ENCODE results near the gene NADK2. TPM values are rescaled to one million over a fixed set of nuclear protein-coding genes. Genes with fewer than 3 reads are reported as not detected.
"Not testable (repeated sequence)": the region's sequence is repeated elsewhere in the genome, so short reads cannot be mapped to it uniquely, and the experiment has no call there.

NADK2 gene
- total RNA-seq, 2 donors from 2014 or later: 10.4 to 12.0 TPM

DNA sequence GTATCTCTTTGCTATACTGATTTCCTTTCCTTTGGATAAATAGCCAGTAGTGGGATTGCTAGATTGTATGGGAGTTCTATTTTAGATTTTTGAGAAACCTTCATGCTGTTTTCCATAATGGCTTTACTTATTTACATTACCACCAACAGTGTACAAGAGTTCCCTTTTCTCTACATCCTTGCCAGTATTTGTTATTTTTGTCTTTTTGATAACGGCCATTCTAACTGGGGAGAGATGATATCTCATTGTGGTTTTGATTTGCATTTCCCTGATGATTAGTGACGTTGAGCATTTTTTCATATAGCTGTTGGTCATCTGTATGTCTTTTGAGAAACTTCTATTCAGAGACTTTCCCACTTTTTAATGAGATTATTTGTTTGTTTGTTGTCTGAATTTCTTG is 25.8 kb downstream of the NADK2 start:
- H3K9me3 ChIP-seq (ENCODE audit: control insufficient read depth, low read length, poor library complexity, severe bottlenecking): no peaks in the 10 kb centered on the region
- Mint-ChIP-seq H3K4me1 (no peaks in the 10 kb centered on the region), H3K27me3 (no peaks in the 10 kb centered on the region), H3K4me3 (no peak overlapping the region), H3K27ac (no peak overlapping the region), H3K36me3 (ENCODE audit: low read depth) (peaks cover 10% of the 10 kb centered on the region)
- DNase-seq: no peak
- ATAC-seq: no peak

DNA sequence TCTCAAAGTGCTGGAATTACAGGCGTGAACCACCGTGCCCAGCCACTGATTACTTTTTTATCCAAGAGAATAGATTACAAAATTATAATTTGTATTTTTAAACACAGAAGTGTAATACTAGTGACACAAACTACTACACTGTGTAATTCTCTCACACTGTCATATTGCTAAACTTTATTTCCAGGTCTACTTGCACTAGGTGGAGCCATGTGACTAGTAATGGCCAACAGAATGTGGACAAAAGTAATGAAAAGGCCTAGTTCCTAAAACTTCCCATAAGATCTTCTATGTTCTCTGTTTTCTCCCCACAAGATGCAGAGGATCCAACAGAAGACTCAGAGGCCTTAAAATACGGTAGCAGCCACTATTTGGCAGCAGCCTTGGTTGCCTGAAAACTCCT is 27.3 kb downstream of the NADK2 start:
- Mint-ChIP-seq H3K27ac (no peak overlapping the region), H3K36me3 (ENCODE audit: low read depth) (peaks cover 8% of the 10 kb centered on the region), H3K4me3 (no peak overlapping the region), H3K4me1 (no peaks in the 10 kb centered on the region), H3K27me3 (no peaks in the 10 kb centered on the region)
- DNase-seq: no peak
- no peaks in the 10 kb centered on the region for H3K9me3 ChIP-seq (ENCODE audit: control insufficient read depth, low read length, poor library complexity, severe bottlenecking)
- ATAC-seq: no peak

DNA sequence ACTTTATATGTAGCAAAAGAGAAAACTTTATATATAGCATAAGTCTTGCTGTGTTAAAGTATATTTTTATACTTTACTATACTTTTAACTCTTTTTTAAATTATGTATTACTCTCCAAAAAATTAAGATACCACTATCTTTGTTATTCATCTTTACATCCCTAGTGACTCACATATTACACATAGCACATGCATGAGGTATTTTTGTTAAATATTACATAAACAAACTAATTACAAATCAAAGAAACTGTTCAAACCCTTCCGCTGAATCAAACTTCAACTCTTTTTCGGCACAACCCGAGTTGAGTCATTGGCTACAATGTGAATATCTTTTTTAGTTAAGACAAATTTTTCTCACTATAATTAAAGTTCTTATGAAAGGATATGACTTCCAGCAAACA is 32.1 kb downstream of the NADK2 start:
- no peak for ATAC-seq
- peaks cover 12% of the 10 kb centered on the region for H3K36me3 Mint-ChIP-seq (ENCODE audit: low read depth)

DNA sequence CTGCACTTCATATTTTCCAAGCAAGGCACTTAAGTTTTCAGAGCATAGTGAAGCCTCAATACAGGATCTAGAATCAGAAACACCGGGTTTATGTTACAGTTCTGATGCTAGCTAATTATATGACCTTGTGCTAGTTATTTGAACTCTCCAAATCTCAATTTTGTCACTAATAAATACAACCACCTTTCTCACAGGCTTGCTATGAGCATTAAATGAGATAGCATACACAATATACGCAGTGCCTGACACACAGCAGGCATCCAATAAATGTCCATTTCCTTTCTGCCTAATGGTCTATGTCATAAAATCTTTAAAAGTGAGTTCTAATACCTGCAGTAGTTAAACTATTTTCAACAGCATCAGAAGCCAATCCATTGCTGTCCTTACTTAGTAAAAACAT is 32.9 kb downstream of the NADK2 start:
- H3K27ac Mint-ChIP-seq: no peak overlapping the region
- DNase-seq (no peak), ATAC-seq (no peak)
- peaks cover 2% of the 10 kb centered on the region for H3K4me1 Mint-ChIP-seq
- H3K36me3 Mint-ChIP-seq (ENCODE audit: low read depth): peaks cover 12% of the 10 kb centered on the region
- no peaks in the 10 kb centered on the region for H3K27me3 Mint-ChIP-seq
- H3K9me3 ChIP-seq (ENCODE audit: control insufficient read depth, low read length, poor library complexity, severe bottlenecking): no peaks in the 10 kb centered on the region
- no peak overlapping the region for H3K4me3 Mint-ChIP-seq

More for the DNA sequence above, 32.1 kb downstream of the NADK2 start:
- Mint-ChIP-seq H3K27ac (no peak overlapping the region), H3K4me1 (peaks cover 2% of the 10 kb centered on the region), H3K27me3 (no peaks in the 10 kb centered on the region), H3K4me3 (no peak overlapping the region)
- H3K9me3 ChIP-seq (ENCODE audit: control insufficient read depth, low read length, poor library complexity, severe bottlenecking): no peaks in the 10 kb centered on the region
- DNase-seq: no peak

DNA sequence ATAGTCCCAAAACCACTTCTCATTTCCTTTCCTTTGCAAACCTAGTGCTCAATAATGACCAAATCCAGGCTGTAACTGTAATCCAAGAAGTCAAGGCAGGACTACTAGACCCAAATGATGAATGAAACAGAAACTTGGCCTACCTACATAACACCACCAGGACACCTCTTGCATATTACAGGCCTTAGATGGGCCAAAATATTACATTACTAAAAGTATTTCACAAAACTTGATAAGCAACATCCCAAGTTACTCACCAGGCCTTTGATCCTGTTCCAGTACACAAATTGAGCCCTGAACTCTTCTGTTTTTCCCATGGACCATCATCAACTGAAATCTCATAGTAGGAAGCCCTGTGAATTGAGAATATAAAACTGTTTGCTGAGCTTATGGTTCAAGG is 34.8 kb downstream of the NADK2 start:
- DNase-seq (no peak), ATAC-seq (no peak)
- H3K4me3 Mint-ChIP-seq: no peak overlapping the region
- H3K27me3 Mint-ChIP-seq: no peaks in the 10 kb centered on the region
- H3K27ac Mint-ChIP-seq: no peak overlapping the region
- H3K4me1 Mint-ChIP-seq: peaks cover 5% of the 10 kb centered on the region
- H3K36me3 Mint-ChIP-seq (ENCODE audit: low read depth): peaks cover 8% of the 10 kb centered on the region
- H3K9me3 ChIP-seq (ENCODE audit: control insufficient read depth, low read length, poor library complexity, severe bottlenecking): no peaks in the 10 kb centered on the region

DNA sequence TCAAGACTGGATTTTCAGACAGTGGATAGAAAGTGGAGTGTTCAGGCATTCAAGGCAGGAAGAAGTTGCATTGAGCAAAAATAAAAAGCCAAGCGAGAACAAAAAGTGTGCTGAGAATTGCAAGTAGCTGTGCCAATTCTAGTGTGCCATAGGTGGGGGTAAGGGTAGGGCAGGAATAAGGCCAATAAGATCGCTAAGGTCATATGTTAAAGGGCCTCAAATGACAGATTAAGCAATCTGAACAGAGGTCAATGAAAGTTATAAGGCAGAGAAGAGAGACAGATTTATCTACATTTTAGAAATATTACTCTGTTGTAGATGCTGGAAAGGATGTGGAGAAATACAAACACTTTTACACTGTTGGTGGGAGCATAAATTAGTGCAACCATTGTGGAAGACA is 36.4 kb downstream of the NADK2 start:
- Mint-ChIP-seq H3K4me3 (no peak overlapping the region), H3K36me3 (ENCODE audit: low read depth) (peaks cover 8% of the 10 kb centered on the region), H3K27me3 (no peaks in the 10 kb centered on the region), H3K4me1 (peaks cover 5% of the 10 kb centered on the region), H3K27ac (no peak overlapping the region)
- DNase-seq (no peak), ATAC-seq (no peak)
- H3K9me3 ChIP-seq (ENCODE audit: control insufficient read depth, low read length, poor library complexity, severe bottlenecking): no peaks in the 10 kb centered on the region

DNA sequence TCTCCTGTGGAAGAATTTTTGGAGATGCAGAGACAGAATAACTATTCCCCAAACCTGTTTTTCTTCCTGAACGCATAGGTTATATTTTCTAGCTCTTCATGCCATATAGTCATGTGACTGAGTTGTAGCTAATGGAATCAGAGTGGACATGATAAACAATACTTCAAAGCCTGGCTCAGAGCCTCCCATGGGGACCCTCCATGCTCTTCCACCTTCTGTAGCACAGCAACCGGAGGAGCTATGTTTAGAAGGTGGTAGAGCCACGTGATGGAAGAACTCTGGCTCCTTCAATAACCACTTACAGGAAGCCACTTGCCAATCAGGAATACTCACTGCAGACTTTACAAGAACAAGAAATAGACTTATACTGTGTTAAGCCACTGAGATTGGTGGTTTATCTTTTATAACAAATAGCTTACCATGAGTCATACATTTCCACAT is 39.2 kb downstream of the NADK2 start:
- Mint-ChIP-seq H3K27ac (no peak overlapping the region), H3K36me3 (ENCODE audit: low read depth) (peaks cover 8% of the 10 kb centered on the region), H3K27me3 (no peaks in the 10 kb centered on the region), H3K4me3 (no peak overlapping the region), H3K4me1 (peaks cover 5% of the 10 kb centered on the region)
- no peaks in the 10 kb centered on the region for H3K9me3 ChIP-seq (ENCODE audit: control insufficient read depth, low read length, poor library complexity, severe bottlenecking)
- ATAC-seq: no peak
- DNase-seq: no peak

DNA sequence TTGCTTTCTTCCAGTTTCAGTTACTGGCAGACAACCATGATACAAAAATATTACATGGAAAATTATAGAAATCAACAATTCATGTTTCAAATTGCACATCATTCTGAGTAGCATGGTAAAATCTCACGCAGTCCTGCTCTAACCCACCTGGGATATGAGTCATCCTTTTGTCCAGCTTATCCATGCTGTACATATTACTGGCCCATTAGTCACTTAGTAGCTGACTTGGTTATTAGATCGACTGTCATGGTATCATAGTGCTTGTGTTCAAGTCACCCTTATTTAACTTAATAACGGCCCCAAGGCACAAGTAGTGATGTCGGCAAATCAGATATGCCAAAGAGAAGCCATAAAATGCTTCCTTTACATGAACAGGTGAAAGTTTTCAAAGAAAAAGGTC is 41.2 kb downstream of the NADK2 start:
- H3K27me3 Mint-ChIP-seq: no peaks in the 10 kb centered on the region
- DNase-seq: no peak
- no peak overlapping the region for H3K4me3 Mint-ChIP-seq
- H3K27ac Mint-ChIP-seq: no peak overlapping the region
- no peaks in the 10 kb centered on the region for H3K9me3 ChIP-seq (ENCODE audit: control insufficient read depth, low read length, poor library complexity, severe bottlenecking)
- H3K36me3 Mint-ChIP-seq (ENCODE audit: low read depth): peaks cover 7% of the 10 kb centered on the region
- no peak for ATAC-seq
- H3K4me1 Mint-ChIP-seq: peaks cover 5% of the 10 kb centered on the region

DNA sequence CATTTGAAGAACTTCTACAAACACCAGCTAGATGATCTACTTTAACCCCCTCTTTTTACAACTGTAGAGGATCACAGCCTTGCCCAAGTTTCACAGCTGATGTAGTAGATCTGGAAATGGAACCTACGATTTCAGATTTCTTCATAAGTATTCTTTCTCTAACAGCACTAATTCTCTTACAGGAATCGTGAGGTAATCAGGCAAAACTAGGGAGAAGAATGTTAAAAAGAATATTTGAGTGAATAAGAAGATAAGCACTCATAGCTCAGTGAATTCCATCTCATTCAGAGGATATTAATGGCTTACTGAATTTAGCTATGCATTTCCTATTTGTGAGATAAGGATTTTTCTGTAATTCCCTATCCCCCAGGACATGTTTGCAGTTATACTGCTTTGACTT is 42.1 kb downstream of the NADK2 start:
- H3K36me3 Mint-ChIP-seq (ENCODE audit: low read depth): peaks cover 3% of the 10 kb centered on the region
- H3K27ac Mint-ChIP-seq: no peak overlapping the region
- no peaks in the 10 kb centered on the region for H3K9me3 ChIP-seq (ENCODE audit: control insufficient read depth, low read length, poor library complexity, severe bottlenecking)
- no peak for DNase-seq
- no peaks in the 10 kb centered on the region for H3K27me3 Mint-ChIP-seq
- H3K4me1 Mint-ChIP-seq: peaks cover 3% of the 10 kb centered on the region
- H3K4me3 Mint-ChIP-seq: no peak overlapping the region
- ATAC-seq: no peak

DNA sequence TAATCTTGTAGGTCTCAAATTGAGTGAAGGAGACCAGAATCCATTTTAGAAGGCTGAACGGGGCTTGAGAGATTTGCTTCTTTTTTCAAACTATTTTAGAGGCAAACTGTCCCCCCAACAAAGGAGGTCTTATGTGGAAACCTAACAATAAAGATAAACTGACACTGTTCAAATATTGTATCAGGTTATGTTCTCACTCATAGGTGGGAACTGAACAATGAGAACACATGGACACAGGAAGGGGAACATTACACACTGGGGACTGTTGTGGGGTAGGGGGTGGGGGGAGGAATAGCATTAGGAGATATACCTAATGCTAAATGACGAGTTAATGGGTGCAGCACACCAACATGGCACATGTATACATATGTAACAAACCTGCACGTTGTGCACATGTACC is 42.9 kb downstream of the NADK2 start:
- not testable (repeated sequence) for H3K4me3 Mint-ChIP-seq; H3K36me3 Mint-ChIP-seq (ENCODE audit: low read depth); H3K9me3 ChIP-seq (ENCODE audit: control insufficient read depth, low read length, poor library complexity, severe bottlenecking); DNase-seq; H3K4me1 Mint-ChIP-seq; H3K27me3 Mint-ChIP-seq; ATAC-seq; H3K27ac Mint-ChIP-seq

DNA sequence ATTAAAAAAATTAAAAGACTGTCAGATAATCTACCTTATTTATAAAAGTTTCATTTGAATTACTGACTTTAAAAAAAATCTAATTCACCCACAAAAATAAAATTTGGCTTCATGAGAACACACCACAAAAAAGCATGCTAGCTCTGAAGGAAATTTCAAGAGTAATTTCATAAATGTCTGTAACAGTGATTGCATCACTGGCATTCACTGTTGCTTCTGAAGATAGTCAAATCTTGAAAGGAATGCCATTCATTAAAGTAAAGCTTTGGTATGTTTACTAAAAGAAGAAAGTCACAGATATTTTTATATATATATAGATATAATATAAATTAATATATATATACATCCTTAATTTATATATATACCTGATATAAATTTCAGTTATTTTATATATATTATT is 43.4 kb downstream of the NADK2 start:
- no peak overlapping the region for H3K4me3 Mint-ChIP-seq
- H3K9me3 ChIP-seq (ENCODE audit: control insufficient read depth, low read length, poor library complexity, severe bottlenecking): no peaks in the 10 kb centered on the region
- no peak overlapping the region for H3K27ac Mint-ChIP-seq
- no peak for DNase-seq
- ATAC-seq: no peak
- no peaks in the 10 kb centered on the region for H3K27me3 Mint-ChIP-seq
- H3K36me3 Mint-ChIP-seq (ENCODE audit: low read depth): peaks cover 3% of the 10 kb centered on the region
- peaks cover 1% of the 10 kb centered on the region for H3K4me1 Mint-ChIP-seq

DNA sequence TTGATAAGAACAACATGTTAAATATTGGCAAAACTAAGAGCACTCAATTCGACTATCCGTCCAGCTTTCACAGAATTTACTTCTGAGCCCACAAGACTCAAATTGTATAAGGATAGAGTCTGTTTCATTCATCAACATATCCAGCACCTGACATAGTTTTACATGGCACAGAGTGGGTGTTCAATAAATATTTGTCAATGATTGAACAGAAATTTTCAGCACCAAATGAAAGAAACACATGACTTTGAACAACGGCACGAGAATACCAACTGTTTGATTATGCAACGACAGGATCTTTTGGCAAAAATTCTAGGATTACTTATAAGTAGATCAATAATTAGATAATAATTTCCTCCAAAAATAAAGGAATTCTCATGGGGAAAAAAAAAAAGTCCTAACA is 48.0 kb downstream of the NADK2 start:
- no peak for ATAC-seq
- Mint-ChIP-seq H3K27me3 (no peaks in the 10 kb centered on the region), H3K36me3 (ENCODE audit: low read depth) (peaks cover 3% of the 10 kb centered on the region), H3K4me3 (no peak overlapping the region), H3K27ac (no peak overlapping the region), H3K4me1 (no peaks in the 10 kb centered on the region)
- H3K9me3 ChIP-seq (ENCODE audit: control insufficient read depth, low read length, poor library complexity, severe bottlenecking): no peaks in the 10 kb centered on the region
- DNase-seq: no peak

DNA sequence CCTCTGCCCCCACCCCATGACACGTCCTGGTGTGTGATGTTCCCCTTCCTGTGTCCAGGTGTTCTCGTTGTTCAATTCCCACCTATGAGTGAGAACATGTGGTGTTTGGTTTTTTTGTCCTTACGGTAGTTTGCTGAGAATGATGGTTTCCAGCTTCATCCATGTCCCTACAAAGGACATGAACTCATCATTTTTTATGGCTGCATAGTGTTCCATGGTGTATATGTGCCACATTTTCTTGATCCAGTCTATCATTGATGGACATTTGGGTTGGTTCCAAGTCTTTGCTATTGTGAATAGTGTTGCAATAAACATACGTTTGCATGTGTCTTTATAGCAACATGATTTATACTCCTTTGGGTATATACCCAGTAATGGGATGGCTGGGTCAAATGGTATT is 57.3 kb downstream of the NADK2 start:
- not testable (repeated sequence) for H3K4me1 Mint-ChIP-seq; H3K4me3 Mint-ChIP-seq; DNase-seq; H3K27me3 Mint-ChIP-seq; H3K27ac Mint-ChIP-seq; ATAC-seq; H3K9me3 ChIP-seq (ENCODE audit: control insufficient read depth, low read length, poor library complexity, severe bottlenecking)
- H3K36me3 Mint-ChIP-seq (ENCODE audit: low read depth): peaks cover 13% of the 10 kb centered on the region

DNA sequence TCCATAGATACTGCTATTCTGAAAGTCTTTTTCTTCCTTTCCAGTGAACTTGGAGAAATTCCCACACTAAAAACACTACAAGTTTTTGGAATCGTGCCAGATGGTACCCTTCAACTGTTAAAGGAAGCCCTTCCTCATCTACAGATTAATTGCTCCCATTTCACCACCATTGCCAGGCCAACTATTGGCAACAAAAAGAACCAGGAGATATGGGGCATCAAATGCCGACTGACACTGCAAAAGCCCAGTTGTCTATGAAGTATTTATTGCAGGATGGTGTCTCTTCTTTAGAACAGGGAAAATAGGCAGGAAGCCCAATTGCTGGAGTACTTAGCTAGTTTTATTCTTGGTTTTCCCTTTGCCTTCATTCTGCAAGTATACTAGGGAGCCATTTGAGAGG is 60.0 kb downstream of the NADK2 start:
- Mint-ChIP-seq H3K4me3 (peak overlapping the region; percentile 9), H3K27me3 (no peaks in the 10 kb centered on the region), H3K4me1 (peaks cover 5% of the 10 kb centered on the region), H3K27ac (no peak overlapping the region), H3K36me3 (ENCODE audit: low read depth) (peaks cover 11% of the 10 kb centered on the region)
- no peak for ATAC-seq
- no peaks in the 10 kb centered on the region for H3K9me3 ChIP-seq (ENCODE audit: control insufficient read depth, low read length, poor library complexity, severe bottlenecking)
- no peak for DNase-seq
